ENCODE measurements around the gene TMEM178B. TPM values are rescaled to one million over a fixed set of nuclear protein-coding genes. Genes with fewer than 3 reads are reported as not detected.
A peak's percentile ranks its signal among the peaks of the same experiment; 100 is the strongest.
"Not testable (repeated sequence)": the region's sequence is repeated elsewhere in the genome, so short reads cannot be mapped to it uniquely, and the experiment has no call there.

TMEM178B gene
- total RNA-seq, 1 donor from 2014 or later, result 35.9 TPM

DNA sequence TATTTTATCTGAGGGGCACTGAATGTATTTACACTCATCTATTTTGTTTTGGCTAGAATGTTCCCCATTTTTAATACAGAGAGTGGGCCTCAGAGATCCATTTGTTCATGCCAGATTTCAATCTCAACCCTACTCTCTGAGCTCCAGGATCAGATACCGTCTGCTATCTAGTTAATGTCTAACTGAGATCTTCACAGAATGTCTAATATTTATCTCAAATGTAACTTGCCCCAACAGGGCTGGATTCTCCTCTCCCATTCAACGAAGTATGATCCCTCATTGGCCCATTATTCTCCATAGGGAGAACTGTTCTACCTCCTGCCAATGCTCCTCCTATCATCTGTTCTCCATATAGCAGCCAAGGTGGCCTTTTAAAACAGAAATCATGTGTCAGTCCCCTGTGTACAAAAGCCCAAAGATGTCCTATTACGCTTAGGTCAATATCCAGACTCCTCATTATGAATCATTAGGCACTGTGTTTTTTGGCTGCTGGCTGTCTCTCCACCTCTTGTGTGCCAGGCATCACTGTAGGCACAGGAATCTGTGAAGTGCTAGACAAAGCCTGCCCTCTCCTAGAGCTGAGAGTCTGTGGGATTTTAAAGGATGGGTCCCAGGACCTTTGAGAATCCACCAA lies 308.0 kb downstream of the TMEM178B start:
- H3K4me3 ChIP-seq, result no peak overlapping the region
- no peak for TF ChIP-seq CTCF (IDR thresholded peaks at IDR 0.05; ENCODE audit: borderline replicate concordance)
- H3K27me3 ChIP-seq (ENCODE audit: low read depth), result no peaks in the 10 kb centered on the region
- H3K27ac ChIP-seq (replicated peaks), result peak overlapping the region; percentile 21
- H3K4me1 ChIP-seq, result peaks cover 32% of the 10 kb centered on the region
- intact Hi-C loops (cut with micrococcal nuclease), result no loop called here
- no peaks in the 10 kb centered on the region for H3K36me3 ChIP-seq
- no peak for DNase-seq
- H3K9me3 ChIP-seq (replicated peaks), result peaks cover 5% of the 10 kb centered on the region

- H3K36me3 ChIP-seq; H3K27me3 ChIP-seq (ENCODE audit: low read depth); DNase-seq; H3K27ac ChIP-seq (replicated peaks); H3K4me3 ChIP-seq; H3K9me3 ChIP-seq (replicated peaks); intact Hi-C loops (cut with micrococcal nuclease): not testable (repeated sequence)
- peaks cover 33% of the 10 kb centered on the region for H3K4me1 ChIP-seq
Measured at GRCh38 chr7:141383356-141383755, 309.5 kb downstream of the TMEM178B start.

- intact Hi-C loops (cut with micrococcal nuclease), result no loop called here
- Histone ChIP-seq H3K27ac (replicated peaks) (no peak overlapping the region), H3K9me3 (replicated peaks) (peaks cover 4% of the 10 kb centered on the region), H3K36me3 (no peaks in the 10 kb centered on the region), H3K4me3 (no peak overlapping the region), H3K27me3 (ENCODE audit: low read depth) (no peaks in the 10 kb centered on the region), H3K4me1 (peaks cover 40% of the 10 kb centered on the region)
- no peak for TF ChIP-seq CTCF (IDR thresholded peaks at IDR 0.05; ENCODE audit: borderline replicate concordance)
- DNase-seq, result no peak
Measured at GRCh38 chr7:141386881-141387280, 313.0 kb downstream of the TMEM178B start.

DNA sequence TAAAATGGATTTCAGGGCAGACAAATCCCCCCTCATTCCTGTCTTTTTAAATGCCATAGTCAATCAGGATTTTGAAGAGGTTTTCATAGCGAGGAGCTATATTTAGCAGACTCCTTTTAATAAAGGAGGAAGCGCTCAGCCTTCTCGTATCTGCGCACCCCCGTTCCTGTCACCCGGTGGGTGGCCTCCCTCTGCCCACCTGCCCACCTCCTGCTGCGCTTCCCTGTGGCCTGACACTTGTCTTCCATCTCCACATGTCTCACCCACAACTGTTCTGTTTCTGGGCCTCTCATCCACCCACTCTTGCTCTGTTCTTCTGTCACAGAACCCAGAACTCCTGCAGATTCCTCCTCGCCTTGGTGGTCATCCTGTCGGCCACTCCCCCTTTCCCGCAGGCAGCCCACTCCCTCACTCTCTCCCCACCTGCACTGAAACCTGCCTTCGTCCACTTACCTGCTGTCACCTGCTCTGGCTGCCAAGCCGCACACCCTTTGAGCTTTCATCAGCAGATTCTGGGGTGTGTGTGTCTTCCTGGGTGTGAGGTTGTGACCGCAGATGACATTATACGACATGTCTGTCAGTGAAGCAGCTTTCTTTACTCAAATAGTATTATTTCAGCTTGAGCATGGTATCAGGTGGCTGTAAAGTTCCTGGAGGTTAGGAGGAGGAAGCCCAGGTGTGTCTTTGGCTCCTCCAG lies 313.8 kb downstream of the TMEM178B start:
- H3K4me3 ChIP-seq, result no peak overlapping the region
- no peaks in the 10 kb centered on the region for H3K27me3 ChIP-seq (ENCODE audit: low read depth)
- peaks cover 32% of the 10 kb centered on the region for H3K4me1 ChIP-seq
- TF ChIP-seq CTCF (IDR thresholded peaks at IDR 0.05; ENCODE audit: borderline replicate concordance), result no peak
- DNase-seq, result no peak
- no peaks in the 10 kb centered on the region for H3K36me3 ChIP-seq
- intact Hi-C loops (cut with micrococcal nuclease), result no loop called here
- H3K9me3 ChIP-seq (replicated peaks), result peaks cover 4% of the 10 kb centered on the region
- no peak overlapping the region for H3K27ac ChIP-seq (replicated peaks)

GRCh38 chr7:141389140-141389796 lies 315.4 kb downstream of the TMEM178B start:
- Histone ChIP-seq H3K4me1 (peaks cover 32% of the 10 kb centered on the region), H3K36me3 (no peaks in the 10 kb centered on the region), H3K9me3 (replicated peaks) (no peaks in the 10 kb centered on the region), H3K4me3 (no peak overlapping the region), H3K27ac (replicated peaks) (peak overlapping the region; percentile 12), H3K27me3 (ENCODE audit: low read depth) (no peaks in the 10 kb centered on the region)
- intact Hi-C loops (cut with micrococcal nuclease), result no loop called here
- no peak for DNase-seq
- TF ChIP-seq CTCF (IDR thresholded peaks at IDR 0.05; ENCODE audit: borderline replicate concordance), result no peak

DNA sequence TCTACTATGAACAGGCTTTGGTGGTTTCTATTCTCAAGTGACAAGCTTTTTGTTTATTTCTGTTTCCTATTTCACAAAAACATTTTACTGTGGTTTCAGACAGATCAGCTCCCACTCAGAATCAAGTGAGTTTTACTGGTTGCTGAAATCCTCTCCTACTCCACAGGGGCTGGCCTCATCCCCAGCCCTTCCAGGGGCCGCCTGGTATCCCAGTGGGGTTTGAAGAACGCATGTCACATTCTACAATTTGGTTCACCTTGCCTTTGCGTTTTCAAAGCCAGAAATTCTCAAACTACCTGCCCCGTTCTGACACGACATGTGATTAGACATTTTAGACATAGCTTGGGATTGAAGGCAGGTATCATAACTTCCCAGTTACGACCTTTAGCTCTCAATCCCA lies 316.5 kb downstream of the TMEM178B start:
- no peak for TF ChIP-seq CTCF (IDR thresholded peaks at IDR 0.05; ENCODE audit: borderline replicate concordance)
- Histone ChIP-seq H3K27me3 (ENCODE audit: low read depth) (no peaks in the 10 kb centered on the region), H3K36me3 (no peaks in the 10 kb centered on the region), H3K4me3 (no peak overlapping the region), H3K9me3 (replicated peaks) (no peaks in the 10 kb centered on the region), H3K4me1 (peaks cover 36% of the 10 kb centered on the region), H3K27ac (replicated peaks) (no peak overlapping the region)
- DNase-seq, result no peak
- intact Hi-C loops (cut with micrococcal nuclease), result no loop called here

Data from left ventricle myocardium inferior (tissue), 1 donor.